NCI-H226 (cell line): ENCODE measurements around the gene KCNMA1.

Experiments
- DNase-seq: peaks from one replicate; pipeline ENCODE4 v3.0.0-alpha.2; 2015

The KCNMA1 gene

DNA sequence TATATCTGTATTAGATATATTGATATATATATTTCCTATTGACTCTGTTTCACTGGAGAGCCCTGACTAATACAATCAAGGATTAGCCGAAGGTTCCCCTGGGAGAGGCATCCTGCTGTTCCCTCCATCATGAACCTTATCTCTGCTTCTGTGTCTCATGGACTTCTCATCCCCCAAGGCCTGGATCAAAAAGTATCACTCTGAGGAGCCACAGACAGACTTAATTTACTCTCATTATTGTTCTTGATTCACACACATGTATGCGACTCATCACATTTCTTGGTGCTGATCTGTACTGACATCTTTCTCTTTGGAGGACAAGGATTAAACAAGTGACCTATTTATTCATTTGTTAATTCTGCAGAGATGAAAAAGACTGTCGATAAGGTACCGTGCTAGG is 550.2 kb downstream of the KCNMA1 start:
- DNase-seq, result no peak

DNA sequence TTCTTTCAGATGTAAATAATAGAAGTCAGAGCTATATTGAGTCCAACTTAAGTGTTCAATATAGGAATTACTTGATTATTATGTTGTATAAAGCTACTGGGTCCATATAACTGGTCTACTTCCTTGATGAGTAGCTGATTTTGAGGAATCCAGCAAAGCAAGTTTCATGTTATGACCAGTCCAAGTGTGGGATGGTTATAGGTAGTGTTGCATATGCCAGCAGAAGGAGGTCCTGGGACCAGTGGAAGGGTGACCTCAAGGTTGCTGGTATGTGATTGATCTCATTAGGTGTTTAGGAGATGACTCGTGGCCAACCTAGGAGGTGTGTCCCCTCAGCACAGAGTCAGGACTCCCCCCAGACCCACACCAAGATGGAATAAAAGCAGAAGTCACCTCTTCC is 551.5 kb downstream of the KCNMA1 start:
- DNase-seq, result no peak

DNA sequence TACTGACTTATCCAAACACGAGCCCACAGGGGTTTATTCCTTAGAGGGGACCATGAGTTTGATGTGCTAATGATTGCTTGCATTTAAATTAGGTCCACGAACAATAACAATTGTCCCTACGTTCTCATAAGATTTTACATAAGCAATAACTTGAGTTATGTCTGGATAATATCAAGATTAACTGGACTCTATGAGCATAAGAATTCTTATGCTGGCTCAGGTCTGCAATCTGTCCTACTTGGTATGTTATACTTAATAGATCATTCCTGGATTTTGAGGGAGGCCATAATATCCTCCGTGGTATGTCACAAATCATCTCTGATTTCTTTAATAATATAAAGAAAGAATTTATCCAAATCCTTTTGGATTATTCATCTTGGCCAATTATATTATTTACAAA is 552.3 kb downstream of the KCNMA1 start:
- DNase-seq, result no peak

DNA sequence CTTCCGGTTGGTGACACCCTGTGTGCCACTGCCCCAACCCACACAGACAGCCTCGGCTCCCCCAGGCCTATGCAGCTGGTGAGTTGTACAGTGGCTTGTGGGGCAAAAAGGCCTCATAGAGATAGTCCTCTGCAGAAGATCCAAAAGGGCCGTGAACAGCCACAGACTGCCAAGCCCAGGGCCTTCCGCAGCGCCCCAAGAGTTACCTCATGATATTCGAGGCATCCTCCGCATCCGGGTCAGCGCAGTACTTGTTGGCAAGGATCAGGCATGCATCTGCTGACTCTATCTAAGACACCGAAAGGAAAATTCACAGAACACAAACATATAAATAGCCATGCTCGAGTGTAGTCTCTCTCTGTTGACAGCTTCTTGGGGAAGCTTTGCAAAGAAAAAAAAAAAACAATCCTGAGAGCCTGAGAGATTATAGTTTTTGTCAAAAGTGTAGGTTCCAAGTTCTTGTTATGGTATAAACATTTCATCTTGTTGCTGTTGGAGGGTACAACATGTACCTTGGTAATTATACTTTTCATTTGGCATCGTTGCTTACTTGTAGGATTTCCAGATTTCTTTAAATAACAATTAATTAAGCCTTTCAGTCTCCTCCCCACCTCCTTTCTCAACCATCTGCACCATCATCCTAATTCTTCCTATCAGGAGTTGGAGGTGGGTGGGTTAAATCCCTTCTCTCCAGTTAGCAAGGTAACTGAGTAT is 553.0 kb downstream of the KCNMA1 start:
- no peak for DNase-seq

DNA sequence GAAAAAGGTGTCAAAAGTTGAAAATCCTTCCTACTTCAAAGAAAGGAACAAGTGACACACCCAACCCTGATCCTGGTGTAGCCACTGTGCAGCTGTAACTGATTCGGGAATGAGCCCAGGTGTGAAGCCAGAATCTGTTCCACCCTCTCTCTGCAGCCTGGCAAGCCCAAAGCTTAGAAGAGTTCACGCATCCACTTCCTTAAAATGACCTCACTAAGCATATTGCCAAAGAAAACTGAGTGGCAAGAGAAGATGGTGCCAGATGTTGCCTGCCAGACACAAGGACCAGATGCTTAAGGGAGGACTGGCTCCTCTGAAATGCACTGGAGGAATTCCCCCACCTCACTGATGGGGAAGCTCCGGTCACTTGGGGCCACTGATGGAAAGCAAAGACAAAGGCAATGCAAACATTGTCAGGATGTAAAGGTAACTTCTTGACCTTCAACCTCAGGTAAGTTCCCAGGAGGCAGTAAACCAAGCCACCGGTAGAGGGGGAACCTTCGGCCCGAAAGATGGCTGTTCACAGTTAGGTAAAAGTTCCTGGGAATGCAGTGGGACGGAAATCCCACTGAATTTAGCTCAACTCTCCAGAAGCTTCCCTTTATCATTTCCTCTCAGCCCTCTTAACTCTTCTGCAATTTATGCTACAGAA is 554.9 kb downstream of the KCNMA1 start:
- DNase-seq, result no peak

DNA sequence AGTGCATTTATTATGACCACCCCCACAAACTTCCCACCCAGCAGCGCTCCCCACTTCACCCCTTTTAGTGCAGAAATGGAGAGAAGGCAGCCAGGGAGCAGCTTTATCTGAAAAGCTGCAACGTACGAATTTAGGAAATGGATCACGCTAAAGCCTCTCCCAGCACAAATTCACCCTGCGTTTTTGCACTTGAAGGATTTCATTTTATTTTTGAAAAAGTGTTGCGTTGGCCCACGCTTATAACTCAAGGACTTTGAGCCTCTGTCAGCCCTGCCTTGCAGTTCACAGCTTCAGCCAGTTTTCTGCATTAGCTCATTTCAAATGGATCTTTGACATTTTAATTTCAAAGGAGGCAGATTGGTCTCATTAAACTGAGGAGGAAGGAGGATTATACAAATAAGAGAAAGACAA is 556.1 kb downstream of the KCNMA1 start:
- DNase-seq, result no peak

DNA sequence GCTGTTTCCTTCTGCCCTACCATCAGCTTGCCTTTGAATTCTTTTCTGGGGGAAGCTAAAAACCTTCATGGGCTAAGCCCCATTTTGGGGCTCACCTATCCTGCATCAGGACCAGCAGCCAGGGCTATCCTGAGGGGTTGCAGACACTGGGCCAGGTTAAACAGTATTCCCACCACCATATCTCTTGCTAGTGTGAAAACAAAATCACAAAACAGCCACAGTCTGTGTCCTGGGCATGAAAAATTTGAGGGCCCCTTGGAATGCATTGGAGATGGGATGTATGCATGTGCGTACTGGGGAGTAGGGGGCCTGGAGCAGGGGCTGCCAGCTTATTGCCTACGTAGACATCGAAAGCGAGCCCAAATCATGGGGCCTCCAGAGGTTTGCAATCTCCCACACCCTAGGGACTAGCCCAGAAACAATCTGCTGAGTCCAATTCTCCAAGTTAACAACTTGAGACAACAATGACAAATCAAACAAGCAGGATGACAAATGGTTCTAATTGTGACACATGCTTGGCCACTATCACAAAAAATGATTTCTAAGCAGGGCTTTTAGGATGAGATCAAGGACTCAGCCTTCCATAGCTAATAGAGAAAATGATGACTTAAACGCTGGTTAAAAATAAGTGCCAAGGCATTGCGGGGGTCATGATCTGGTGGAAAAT is 557.1 kb downstream of the KCNMA1 start:
- no peak for DNase-seq

DNA sequence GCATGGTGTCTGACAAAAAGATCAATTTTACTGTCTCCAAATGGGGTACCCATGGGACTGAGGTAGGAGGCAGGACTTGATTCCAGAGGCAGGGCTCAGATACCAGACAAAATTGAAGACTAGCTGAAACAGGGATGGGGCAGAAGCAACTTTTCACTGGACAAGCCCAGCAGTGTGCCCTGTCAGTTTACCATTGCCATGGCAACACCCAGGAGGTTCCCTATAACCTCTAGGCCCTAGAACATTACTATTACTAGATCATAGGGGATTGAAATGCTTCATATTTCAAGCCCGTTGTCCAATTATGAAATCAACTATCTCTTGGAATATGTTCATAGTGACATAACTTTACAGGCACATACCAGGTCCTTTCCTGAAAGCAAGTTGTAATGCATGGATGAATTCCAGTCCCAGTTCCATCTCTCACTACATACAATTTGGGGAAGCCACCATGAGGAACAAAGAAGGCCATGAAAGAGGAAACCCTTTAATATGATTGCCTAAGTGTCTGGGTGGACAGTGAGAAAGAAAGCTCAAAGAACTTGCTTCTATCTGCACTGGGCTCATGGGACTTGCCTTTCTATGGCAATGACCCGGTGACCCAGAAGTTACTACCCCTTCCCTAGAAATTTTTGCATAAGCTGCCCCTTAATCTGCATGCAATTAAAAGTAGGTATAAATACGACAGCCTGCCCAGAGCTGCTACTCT is 557.9 kb downstream of the KCNMA1 start:
- DNase-seq, result no peak

DNA sequence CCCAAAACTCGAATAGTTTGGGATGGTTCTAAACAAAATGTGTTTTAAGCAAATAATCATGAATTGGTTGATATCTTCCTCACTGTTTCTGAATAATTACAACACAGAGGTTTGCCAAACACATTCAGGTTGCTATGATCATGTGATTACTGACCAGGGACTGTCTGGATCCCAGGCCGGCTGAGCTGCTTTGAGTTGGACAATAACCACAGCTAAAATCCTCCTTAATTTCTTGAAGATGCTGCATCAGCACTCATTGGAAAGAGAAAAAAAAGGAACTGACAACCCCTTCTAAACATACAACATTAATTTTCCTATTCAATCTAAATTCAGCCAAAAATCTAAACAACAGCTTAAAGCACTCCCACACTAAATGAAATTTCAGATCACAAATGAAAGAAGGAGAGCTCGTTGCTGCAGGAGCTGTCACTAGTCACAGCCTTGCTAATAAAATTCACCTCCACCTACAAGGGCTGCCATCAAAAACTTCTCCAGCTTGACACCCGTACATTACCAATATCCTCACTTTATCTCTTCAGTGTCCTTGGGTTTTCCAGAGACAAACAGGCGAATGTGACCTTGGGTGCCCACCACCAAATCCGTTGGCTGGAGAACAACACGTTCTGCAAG is 560.2 kb downstream of the KCNMA1 start:
- no peak for DNase-seq

DNA sequence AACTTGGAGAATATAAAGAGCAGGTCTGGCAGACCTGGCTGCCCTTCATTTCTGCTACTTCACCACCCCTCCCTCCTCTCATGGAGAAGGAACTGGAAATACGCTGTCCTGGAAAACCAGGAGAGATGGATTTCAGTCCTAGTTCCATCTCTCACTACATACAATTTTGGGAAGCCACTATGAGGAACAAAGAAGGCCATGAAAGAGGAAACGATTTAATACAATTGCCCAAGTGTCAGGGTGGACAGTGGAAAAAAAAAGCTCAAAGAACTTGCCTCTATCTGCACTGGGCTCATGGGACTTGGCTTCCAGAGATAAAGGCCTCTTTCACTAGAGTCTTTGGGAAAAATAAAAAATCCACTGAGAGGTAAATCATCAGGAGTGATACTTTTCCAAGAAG is 561.7 kb downstream of the KCNMA1 start:
- DNase-seq, result no peak

DNA sequence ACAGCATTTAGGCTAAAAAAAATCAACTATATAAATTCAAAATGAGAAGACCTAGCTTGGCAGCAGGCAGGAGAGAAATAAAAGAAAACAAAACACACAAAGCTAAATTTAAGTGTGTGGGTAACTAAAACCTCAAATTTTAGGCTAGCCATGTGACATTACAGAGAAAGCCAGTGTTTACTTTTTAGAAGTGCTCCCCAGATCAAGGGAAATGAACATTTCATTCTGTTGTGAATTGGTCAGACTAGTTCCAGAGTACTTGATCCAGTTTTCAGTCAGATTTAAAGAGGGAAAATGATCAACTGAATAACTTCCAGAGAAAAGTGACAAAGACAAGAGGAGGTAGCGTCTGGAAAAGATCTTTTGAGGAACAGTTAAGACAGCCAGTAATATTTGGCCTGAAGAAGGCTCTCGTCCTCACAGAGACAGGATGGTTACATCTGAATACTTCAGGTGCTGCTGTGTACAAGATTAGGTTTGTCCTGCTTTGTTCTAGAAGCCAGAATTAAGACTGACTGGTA is 563.4 kb downstream of the KCNMA1 start:
- no peak for DNase-seq

DNA sequence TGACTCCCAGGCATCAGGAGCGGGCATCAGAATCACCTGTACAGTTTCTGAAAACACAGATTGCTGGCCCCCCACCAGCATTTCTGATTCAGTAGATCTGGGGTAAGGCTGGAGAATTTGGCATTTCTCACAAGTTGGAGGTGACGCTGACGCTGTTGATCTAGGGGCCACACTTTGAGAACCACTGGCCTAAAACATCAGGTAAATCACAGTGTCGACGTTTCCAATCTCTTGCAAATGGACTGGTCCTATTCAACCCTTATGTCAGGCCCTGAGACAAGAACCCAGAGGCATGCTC is 564.0 kb downstream of the KCNMA1 start:
- no peak for DNase-seq

DNA sequence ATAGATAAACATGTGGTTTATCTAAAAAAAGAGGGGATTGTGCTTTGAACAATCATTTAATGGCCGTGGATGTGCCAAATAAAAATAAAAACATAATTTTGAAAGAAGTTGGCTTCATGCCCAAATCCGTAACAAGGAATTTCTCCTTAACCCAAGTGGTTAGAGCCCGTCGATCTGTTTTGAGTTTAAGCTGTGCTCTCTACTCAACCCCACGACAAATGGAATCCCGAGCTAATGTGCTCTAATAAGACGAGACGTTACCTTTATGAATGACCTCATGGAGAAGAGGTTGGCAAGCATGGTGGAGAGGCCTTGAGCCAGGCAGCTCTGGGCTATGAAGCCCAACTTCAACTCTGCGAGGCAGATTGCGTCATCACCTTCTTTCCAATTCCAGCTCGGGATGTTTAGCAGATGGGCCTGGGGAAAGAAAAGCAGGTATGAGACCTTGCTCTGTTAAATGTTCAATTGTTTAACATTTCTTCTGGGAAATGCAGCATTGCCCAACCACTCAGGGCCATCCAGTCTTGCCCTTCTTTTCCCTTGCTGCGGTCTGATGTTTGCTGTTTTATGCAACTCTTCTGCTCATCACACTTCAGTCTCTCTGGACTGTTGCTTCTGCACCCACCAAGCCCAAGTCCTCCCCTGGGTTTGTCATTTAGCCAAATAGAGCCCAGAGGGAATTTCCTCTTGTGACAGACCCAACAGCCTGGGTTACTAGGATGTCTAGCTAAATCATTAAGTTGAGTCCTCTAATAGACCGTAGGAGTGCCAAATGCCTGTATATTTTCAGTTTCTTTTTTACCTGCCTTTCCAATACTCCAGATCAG is 564.6 kb downstream of the KCNMA1 start:
- DNase-seq, result no peak

DNA sequence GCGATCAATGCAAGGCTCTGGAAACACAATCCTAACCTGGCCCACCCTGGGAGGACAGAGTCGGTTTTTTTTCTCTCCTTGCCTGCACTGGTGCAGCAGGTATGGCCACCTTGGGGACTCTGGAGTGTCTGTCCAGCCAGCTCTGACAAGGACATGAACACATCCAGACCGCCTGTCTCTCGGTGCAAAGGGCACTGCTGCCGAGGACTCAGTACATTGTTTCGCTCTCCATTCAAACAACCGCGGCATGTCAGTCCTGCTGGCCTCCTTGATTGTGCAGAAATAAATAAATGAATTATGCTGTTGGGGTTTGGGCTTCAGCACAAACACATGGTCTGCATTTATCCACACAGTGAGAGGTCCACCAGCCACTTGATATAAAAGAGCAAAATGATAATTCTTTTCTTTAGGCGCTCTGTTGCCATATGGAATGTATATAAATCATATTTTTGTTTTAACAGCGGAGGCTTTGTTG is 565.2 kb downstream of the KCNMA1 start:
- DNase-seq, result no peak

DNA sequence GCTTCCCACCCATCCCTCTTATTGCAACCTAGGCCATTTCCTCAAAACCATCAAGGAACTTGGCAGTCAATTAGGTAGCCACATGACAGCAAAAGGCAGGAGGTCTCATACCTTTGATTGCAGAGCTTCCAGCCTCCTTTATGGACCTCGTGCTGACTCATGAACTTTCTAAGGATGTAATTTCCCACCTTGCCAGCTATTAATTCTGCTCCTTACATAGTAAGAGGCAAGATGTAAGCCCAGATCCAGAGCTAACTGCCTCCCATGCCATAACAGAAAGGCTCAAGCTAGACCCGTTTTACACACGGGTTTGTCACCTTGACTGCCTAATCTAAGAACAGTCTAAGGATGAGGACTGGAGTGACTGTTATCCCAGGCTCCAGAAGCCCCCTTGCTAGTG is 565.7 kb downstream of the KCNMA1 start:
- no peak for DNase-seq

DNA sequence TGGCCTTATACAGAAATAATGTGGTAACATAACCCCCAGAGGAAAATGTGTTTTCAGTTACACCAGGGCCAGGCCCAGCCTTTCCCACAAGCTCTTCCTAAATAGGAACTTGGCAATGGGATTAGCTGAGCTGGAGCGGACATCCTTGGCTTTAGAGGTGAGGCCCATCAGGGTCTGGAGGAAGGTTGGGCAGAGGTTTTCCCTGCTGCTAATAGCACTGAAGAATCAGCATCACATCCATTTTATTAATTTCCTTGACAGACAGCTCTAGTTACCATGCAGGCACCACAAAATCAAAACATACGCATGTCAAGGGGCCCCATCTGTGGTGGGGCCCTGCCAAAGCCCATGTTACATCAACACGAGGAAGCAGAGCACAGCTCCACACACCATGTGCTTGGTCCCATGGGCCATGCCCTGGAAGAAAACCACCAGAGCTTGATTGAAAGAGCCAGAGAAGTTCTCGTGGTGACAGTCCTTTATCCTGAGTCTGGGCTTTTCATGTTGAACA is 566.6 kb downstream of the KCNMA1 start:
- DNase-seq, result no peak

DNA sequence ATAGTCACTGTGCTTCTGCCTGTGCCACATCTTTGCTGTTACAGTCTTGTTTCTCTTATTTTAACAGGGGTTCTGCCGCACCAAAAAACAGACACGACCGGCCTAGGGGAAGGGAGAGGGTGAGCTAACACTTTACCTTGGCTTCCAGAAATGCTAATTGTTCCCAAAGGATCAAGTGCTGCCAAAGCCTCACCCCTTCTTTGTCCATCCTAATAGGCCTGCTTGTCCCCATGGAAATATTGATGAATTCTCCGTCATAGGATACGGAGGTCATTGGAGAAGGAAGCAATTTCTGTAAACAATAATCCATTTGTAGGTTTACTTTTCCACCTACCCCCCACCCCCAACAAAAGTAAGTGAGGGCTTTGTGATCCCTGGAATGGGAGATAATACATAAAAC is 567.3 kb downstream of the KCNMA1 start:
- DNase-seq, result no peak

DNA sequence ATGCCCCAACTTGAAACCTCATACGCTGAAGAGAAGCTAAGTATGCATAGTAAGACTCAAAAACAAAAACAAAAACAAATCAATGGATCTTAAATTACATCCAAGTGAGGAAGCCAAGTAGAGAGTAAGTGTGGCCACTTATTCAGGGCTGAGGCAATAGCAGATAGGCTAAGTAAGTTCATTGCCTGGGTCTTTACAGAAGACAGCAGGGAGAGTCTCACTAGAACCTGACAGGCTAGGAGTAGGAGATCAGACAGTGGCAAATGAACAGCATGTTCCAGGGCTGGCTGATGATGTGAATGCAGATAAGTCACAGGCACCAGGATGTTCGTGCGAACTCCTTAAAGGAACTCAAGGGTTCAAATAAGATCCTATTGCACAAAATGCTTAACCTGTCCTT is 568.6 kb downstream of the KCNMA1 start:
- DNase-seq, result no peak

DNA sequence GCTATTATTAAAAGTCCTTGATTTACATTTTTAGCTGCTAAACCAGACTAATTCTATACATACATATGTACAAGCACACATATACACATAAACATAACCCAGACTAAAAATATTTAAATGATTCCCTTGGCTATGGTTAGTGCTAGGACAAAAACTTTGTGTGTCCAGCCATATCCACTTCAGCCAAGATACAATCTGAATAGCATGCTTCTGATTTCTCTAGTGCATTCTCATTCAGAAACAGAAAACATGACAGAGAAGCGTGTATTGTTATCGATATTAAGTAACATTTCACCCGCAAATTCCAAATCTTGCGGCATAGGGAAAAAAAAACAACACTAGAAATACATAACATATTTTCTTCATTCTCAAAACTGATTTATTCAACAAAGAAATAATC is 569.3 kb downstream of the KCNMA1 start:
- no peak for DNase-seq

DNA sequence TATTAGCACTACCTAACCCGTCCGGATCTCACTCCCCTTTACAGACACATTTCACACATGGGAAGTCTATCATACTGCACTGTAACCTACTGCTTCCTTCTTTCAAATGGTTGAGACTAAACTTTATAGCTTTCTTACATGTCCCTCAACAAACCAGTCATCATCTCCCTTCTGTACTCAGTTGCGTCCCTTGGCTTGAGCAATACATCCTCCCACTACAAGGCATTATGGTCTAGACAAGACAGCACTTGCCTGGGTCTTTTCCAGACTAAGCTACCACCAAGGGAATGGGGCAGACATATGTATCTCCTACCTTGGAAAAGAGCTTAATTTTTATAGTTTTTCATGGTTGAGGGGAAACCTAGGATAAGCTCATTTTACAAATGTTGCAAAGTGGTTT is 575.2 kb downstream of the KCNMA1 start:
- DNase-seq, result no peak

DNA sequence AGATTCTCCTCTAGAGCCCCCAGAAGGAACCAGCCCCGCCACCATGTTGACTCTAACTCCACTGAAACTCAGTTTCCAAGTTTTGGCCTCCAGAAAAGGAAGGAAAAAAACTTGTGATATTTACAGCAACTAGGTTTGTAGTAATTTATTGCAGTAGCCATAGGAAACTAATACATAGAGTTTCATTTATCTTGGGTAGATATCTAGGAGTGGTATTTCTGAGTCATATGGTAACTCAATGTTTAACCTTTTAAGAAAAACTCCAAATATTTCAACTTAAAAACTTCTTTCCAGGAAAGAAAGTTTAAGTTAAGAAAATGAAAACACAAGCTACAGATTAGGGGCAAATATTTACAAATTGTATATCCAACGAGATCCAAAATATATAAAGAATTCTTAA is 576.7 kb downstream of the KCNMA1 start:
- no peak for DNase-seq

DNA sequence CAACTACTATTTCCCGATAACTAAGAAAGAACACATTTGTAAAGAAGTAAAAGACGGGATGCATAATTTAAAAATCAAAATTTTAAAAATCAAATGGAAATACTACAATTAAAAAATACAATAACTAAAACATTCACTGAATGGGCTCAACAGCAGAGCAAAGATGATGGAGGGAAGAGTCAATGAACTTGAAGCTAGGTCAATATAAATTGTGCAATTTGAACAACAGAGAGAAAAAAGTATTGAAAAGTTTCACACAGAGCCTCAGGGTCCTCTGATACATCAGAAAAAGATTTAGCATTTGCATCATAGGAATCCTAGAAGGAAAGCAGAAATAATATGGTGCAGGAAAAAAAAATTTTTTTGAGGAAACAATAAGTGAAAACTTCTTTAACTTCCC is 581.0 kb downstream of the KCNMA1 start:
- no peak for DNase-seq
